GM03348 (cell line): ENCODE results near the gene GEMIN7.

Experiments used
- DNase-seq: peaks from one replicate; pipeline ENCODE4 v3.0.0; 2012; ENCODE audit warnings: low spot score

GEMIN7 gene, protein sequence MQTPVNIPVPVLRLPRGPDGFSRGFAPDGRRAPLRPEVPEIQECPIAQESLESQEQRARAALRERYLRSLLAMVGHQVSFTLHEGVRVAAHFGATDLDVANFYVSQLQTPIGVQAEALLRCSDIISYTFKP

DNA sequence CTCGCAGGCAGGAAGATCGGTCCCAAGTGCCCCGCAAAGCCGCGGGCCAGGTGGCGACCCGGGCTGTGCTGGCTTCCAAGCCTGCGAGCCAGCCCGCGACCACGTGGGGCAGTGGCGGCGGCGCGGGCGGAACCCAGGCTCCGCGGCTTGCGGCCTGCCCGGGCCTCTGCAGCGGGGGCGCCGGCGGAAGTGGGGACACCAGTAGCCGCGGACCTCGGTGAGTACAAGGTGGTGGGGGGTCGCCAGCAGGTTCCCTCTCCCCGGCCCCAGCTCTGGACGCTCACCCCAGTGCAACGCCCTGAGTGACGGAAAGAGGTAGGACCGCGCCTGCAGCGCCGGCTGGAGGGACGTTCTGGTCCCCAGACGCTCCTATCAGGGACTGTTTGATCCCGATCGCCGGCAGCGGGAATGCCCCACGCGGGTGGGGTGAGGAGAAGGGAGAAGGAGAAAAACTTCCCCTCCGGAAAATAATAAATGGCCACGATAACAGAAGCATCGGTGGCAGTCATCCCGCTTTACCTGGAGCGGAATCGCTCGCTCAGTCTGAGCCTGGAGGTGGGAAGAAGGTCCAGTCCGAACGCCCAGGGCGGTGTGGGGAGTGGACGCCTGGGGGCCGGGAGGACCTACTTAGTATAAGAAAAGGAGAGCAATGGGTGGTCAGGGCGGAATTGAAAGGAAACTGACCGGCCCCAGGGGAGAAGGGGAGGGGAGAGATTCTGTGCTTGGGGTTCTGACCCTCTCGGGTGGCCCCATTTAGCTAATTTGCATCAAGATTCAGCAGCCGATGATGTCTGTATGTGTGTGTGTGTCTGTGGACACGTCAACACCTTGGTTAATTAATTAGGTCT is at the start of gene GEMIN7:
GEMIN7 (plus strand) TSS at position 198 of the 848 bp plus-strand sequence. CDS start 10,855 bp downstream, outside the sequence.
- DNase-seq = peak; percentile 93

- DNase-seq = no peak
Measured at GRCh38 chr19:45030825-45031224, 48.2 kb upstream of the GEMIN7 start.

- DNase-seq = no peak
Measured at GRCh38 chr19:45032421-45032820, 46.6 kb upstream of the GEMIN7 start.

DNA sequence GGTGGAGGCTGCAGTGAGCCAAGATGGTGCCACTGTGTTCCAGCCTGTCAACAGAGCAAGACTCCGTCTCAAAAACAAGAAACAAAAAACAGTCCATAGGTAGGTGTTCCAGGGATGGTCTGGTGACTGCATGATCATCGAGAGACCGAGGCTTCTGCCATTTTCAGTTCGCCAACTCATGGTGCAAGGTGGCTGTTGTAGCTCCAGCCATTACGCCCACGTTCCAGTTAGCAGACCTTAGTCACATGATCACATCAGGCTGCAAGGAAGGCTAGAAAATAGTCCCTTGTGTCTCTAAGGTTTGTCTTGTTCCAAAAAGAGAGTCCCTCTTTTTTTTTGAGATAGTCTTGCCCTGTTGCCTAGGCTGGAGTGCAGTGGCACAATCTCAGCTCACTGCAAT is 43.3 kb upstream of the GEMIN7 start:
- DNase-seq = no peak

- DNase-seq = no peak
Measured at GRCh38 chr19:45037393-45038169, 41.5 kb upstream of the GEMIN7 start.

DNA sequence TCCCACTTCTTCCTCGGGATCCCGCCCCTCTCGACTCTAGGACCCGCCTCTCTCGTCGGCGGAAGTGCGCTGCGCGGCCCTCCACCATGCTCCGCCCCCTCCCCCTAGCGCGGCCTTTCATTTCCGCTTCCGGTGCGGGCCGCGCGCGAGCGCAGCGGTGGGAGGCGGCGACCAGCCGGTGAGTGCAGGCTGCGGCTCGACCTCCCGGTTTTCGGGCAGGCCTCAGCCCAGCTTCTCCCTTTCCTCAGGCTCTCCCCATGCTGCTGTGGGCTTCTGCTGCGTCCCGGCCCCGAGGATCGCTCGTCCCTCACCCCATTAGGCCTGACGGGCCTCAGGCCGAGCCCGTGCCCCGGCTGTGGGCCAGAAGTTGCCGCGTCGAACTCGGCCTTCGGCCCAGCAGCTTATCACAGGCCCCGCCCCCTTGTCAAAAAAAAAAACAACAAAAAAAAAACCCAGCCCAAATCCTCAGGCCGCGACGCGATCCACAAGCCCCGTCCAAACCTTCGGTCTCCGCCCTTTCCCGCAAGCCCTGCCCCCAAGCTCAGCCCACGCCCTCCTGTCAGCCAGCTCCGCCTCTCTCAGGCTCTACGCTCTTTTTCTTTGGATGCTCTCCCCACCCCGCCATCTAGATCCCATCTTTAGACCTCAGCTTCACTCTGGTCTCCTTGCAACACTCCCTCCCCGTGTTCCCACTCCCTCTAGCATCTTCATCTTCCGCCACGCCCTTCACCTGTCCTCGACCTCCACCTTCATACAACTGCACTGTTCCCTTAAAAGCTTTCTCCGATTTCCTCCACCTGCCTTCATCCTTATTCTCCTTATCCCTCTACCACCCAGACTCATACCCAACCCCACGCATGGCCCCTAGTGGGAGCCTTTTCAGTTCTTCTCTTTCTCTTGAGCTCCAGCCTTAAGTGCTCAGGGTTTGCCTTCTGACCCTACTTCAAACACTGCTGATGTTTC is 39.8 kb upstream of the GEMIN7 start, which contains the start of gene CLASRP:
CLASRP (plus strand) TSS at position 115 of the 963 bp plus-strand sequence. CDS start 1,168 bp downstream, outside the sequence.
- peak; percentile 97 for DNase-seq

- DNase-seq = no peak
Measured at GRCh38 chr19:45040059-45040771, 38.8 kb upstream of the GEMIN7 start.

- DNase-seq = no peak
Measured at GRCh38 chr19:45041125-45041524, 37.9 kb upstream of the GEMIN7 start.

GRCh38 chr19:45045671-45046353 is 33.2 kb upstream of the GEMIN7 start:
- no peak for DNase-seq

GRCh38 chr19:45046355-45046754 is 32.7 kb upstream of the GEMIN7 start:
- no peak for DNase-seq

GRCh38 chr19:45047188-45047797 is 31.8 kb upstream of the GEMIN7 start:
- DNase-seq = no peak

DNA sequence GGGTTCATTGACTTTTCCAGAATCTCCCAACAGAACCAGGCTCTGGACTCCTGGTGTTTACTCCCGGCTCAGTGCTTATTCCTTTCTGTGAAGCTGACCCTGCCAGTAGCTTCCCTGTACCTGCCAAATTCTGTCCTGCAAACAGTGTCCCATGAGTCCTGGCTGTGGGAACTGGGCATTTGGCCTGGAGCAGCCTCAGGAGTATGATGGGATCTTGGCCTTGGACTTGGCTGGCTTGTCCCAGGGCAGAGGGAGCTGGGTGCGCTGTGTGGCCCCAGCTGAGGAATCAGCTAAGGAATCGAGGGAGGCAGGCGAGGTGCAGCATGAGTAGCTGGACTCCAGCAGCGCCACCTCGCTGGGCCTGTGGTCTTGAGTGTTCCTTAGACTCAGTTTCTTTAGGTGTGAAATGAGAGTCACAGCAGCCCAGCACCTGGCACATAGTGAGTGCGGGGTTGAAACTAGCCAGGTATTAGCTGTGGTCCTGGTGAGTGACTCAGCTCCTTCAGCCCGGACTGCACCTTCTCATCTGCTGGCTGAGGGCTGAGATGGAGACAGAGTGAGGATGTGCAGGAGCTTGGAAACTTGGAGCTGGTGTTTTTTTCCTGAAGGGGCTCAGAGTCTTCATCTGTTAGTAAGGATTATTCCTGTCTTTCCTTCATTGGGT is 29.9 kb upstream of the GEMIN7 start:
- DNase-seq = no peak

DNA sequence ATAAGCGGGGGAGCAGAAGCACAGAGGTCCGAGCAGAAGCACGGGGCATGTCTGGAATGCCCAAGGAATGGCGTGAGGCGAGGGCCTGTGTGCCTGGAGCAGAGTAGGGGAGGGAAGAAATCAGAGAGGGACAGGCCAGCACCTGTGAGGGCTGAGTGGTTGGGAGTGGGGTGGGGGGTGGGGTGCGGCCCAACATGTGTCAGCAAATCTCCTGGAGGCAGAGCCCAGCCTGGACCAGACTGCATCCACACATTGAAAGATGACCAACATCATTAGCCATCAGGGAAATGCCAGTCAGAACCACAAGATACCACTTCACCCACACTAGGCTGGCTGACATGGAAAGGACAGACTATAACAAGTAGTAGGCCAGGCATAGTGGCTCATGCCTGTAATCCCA is 29.0 kb upstream of the GEMIN7 start:
- no peak for DNase-seq

DNA sequence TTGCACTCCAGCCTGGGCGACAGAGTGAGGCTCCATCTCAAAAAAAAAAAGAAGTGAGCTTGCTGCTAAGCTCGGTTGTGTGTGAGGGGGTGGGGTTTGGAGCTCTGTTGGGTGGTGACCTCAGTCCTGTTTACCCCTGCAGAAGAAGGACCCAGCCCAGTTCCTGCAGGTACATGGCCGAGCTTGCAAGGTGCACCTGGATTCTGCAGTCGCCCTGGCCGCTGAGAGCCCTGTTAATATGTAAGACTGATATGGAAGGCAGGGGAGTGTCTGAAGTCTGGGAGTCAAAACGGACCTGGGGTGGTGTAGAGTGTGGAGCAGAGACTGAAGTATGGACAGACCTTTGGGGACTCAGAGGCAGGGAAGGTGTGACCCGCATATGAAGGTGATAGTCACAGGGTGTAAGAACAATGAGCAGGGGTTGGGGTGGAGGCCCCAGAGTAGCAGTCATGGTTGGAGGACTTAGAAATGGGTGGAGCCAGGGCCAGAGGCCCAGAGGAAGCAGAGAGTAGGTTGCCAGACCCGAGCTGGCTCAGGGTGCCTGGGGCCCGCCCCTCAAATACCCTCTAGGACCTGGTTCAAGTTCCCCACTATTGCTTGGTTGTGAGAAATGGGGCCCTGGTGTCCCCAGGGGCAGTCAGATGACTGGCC is 27.0 kb upstream of the GEMIN7 start:
- no peak for DNase-seq

GRCh38 chr19:45056831-45057230 is 22.2 kb upstream of the GEMIN7 start:
- DNase-seq = no peak

- no peak for DNase-seq
Measured at GRCh38 chr19:45057444-45057843, 21.6 kb upstream of the GEMIN7 start.

GRCh38 chr19:45058622-45059159 is 20.4 kb upstream of the GEMIN7 start:
- DNase-seq = no peak

DNA sequence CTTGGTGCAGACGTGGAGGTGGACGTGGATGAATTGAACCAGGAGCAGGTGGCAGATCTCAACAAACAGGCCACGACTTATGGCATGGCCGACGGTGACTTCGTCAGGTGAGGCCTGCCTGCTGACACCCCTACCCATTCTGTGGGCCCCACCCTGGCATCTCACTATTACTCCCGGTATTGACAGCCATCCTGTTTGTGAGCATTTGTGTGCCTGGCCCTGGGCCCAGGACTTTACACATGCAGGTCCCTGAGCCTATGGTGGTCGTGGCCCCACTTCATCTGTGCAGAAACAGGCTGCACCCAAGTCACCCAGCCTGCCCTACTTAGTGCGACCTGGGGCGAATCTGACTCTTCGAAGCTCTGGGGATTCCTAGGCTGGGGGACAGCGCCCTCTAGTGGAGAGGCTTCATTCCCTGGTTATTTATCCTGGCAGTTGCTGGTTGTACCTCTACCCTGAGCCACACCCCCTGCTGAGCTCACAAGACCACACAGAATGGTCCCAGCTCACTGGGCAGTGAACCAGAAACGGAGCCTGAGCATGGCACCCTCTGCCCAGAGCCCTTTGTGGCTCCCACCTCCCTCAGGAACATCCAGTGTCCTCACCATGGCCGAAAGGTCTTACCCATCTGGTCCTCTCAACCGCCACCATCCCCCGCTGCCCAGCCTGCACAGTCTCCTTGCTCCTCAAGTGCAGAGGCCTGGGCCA is 19.6 kb upstream of the GEMIN7 start:
- DNase-seq = peak; percentile 89
